ENCODE results near the gene HID1. TPM values are rescaled to one million over a fixed set of nuclear protein-coding genes. Genes with fewer than 3 reads are reported as not detected.
"Not testable (repeated sequence)": the region's sequence is repeated elsewhere in the genome, so short reads cannot be mapped to it uniquely, and the experiment has no call there.

HID1 gene
- total and polyA plus RNA-seq, 2 experiments from 2014 or later: not detected

- no peaks in the 10 kb centered on the region for H3K36me3 ChIP-seq (ENCODE audit: low read depth)
- no peak overlapping the region for H3K4me2 ChIP-seq (ENCODE audit: unreplicated experiment)
- H3K4me1 ChIP-seq (ENCODE audit: insufficient read depth): no peaks in the 10 kb centered on the region
- H3K9me3 ChIP-seq (ENCODE audit: low read depth): no peaks in the 10 kb centered on the region
- no peak for DNase-seq
- no peak overlapping the region for H3K4me3 ChIP-seq
- in situ Hi-C loops (cut with MboI): no loop called here
- no peak overlapping the region for H3K9ac ChIP-seq
- no peaks in the 10 kb centered on the region for H3K9me2 ChIP-seq (ENCODE audit: insufficient read depth)
- no peaks in the 10 kb centered on the region for H4K20me1 ChIP-seq (ENCODE audit: insufficient read depth)
- H3K27ac ChIP-seq: no peak overlapping the region
- TF ChIP-seq EZH2 (IDR thresholded peaks at IDR 0.05; ENCODE audit: insufficient read depth, poor library complexity, severe bottlenecking) (no peak), EZH2phosphoT487 (IDR thresholded peaks at IDR 0.05; ENCODE audit: insufficient read depth, low read depth) (no peak)
- 46 to 59% methylated on average over 10 to 12 of the region's 13 CpGs for whole genome bisulfite sequencing, 2 experiments (ENCODE audit: low coverage in 1 of 2, low lambda C conversion rate in 2 of 2, missing lambda C conversion rate in 2 of 2)
- H3F3A ChIP-seq (ENCODE audit: insufficient read depth): no peaks in the 10 kb centered on the region
- peaks cover 24% of the 10 kb centered on the region for H3K27me3 ChIP-seq (replicated peaks; ENCODE audit: insufficient read depth)
- H2AFZ ChIP-seq: no peak overlapping the region
- no peaks in the 10 kb centered on the region for H3K79me2 ChIP-seq (ENCODE audit: insufficient read depth)
Measured at GRCh38 chr17:74916136-74916850, 56.3 kb downstream of the HID1 start.

- H3K9ac ChIP-seq; H3K4me1 ChIP-seq (ENCODE audit: insufficient read depth); H3K36me3 ChIP-seq (ENCODE audit: low read depth); DNase-seq; H3K27me3 ChIP-seq (replicated peaks; ENCODE audit: insufficient read depth); H3K27ac ChIP-seq; H4K20me1 ChIP-seq (ENCODE audit: insufficient read depth); H3K9me3 ChIP-seq (ENCODE audit: low read depth); H3K4me2 ChIP-seq (ENCODE audit: unreplicated experiment); H3K9me2 ChIP-seq (ENCODE audit: insufficient read depth); H2AFZ ChIP-seq; H3K79me2 ChIP-seq (ENCODE audit: insufficient read depth); in situ Hi-C loops (cut with MboI); H3F3A ChIP-seq (ENCODE audit: insufficient read depth); H3K4me3 ChIP-seq: not testable (repeated sequence)
- 44 to 50% methylated on average over 8 of the region's 8 CpGs for WGBS, 2 experiments (ENCODE audit: low coverage in 1 of 2, low lambda C conversion rate in 2 of 2, missing lambda C conversion rate in 2 of 2)
Measured at GRCh38 chr17:74911423-74911822, 61.1 kb downstream of the HID1 start.

GRCh38 chr17:74909097-74909496, 63.5 kb downstream of the HID1 start:
- 58 to 63% methylated on average over 4 of the region's 4 CpGs for WGBS, 2 experiments (ENCODE audit: low coverage in 1 of 2, low lambda C conversion rate in 2 of 2, missing lambda C conversion rate in 2 of 2)
- H3F3A ChIP-seq (ENCODE audit: insufficient read depth); H3K79me2 ChIP-seq (ENCODE audit: insufficient read depth); H3K9me3 ChIP-seq (ENCODE audit: low read depth); H4K20me1 ChIP-seq (ENCODE audit: insufficient read depth); in situ Hi-C loops (cut with MboI); H3K4me1 ChIP-seq (ENCODE audit: insufficient read depth); H3K36me3 ChIP-seq (ENCODE audit: low read depth); DNase-seq; H2AFZ ChIP-seq; H3K9me2 ChIP-seq (ENCODE audit: insufficient read depth); H3K9ac ChIP-seq; H3K4me2 ChIP-seq (ENCODE audit: unreplicated experiment); H3K27ac ChIP-seq; H3K27me3 ChIP-seq (replicated peaks; ENCODE audit: insufficient read depth); H3K4me3 ChIP-seq: not testable (repeated sequence)

- H3F3A ChIP-seq (ENCODE audit: insufficient read depth): no peaks in the 10 kb centered on the region
- no peak for DNase-seq
- no peak overlapping the region for H3K4me2 ChIP-seq (ENCODE audit: unreplicated experiment)
- in situ Hi-C loops (cut with MboI): no loop called here
- no peaks in the 10 kb centered on the region for H4K20me1 ChIP-seq (ENCODE audit: insufficient read depth)
- peaks cover 12% of the 10 kb centered on the region; the same call in 1 of the 2 replicates for H3K27me3 ChIP-seq (replicated peaks; ENCODE audit: insufficient read depth)
- no peak overlapping the region for H3K9ac ChIP-seq
- no peak overlapping the region for H2AFZ ChIP-seq
- H3K4me3 ChIP-seq: no peak overlapping the region
- H3K9me3 ChIP-seq (ENCODE audit: low read depth): no peaks in the 10 kb centered on the region
- 82 to 84% methylated on average over 23 to 34 of the region's 34 CpGs for WGBS, 2 experiments (ENCODE audit: low coverage in 1 of 2, low lambda C conversion rate in 2 of 2, missing lambda C conversion rate in 2 of 2)
- H3K27ac ChIP-seq: no peak overlapping the region
- H3K4me1 ChIP-seq (ENCODE audit: insufficient read depth): no peaks in the 10 kb centered on the region
- no peaks in the 10 kb centered on the region for H3K9me2 ChIP-seq (ENCODE audit: insufficient read depth)
- no peak for TF ChIP-seq EZH2 (IDR thresholded peaks at IDR 0.05; ENCODE audit: insufficient read depth, poor library complexity, severe bottlenecking)
- no peak for TF ChIP-seq EZH2phosphoT487 (IDR thresholded peaks at IDR 0.05; ENCODE audit: insufficient read depth, low read depth)
- H3K79me2 ChIP-seq (ENCODE audit: insufficient read depth): no peaks in the 10 kb centered on the region
- H3K36me3 ChIP-seq (ENCODE audit: low read depth): no peaks in the 10 kb centered on the region
Measured at GRCh38 chr17:74907012-74907411, 65.5 kb downstream of the HID1 start.

- in situ Hi-C loops (cut with MboI); H3K27ac ChIP-seq: not testable (repeated sequence)
Measured at GRCh38 chr17:74906214-74906793, 66.3 kb downstream of the HID1 start.

More at GRCh38 chr17:74906214-74906793, 66.3 kb downstream of the HID1 start:
- H3K79me2 ChIP-seq (ENCODE audit: insufficient read depth); H3K4me2 ChIP-seq (ENCODE audit: unreplicated experiment); H2AFZ ChIP-seq; H3K36me3 ChIP-seq (ENCODE audit: low read depth); H3K9me2 ChIP-seq (ENCODE audit: insufficient read depth); H3K9me3 ChIP-seq (ENCODE audit: low read depth); H3K4me1 ChIP-seq (ENCODE audit: insufficient read depth); H3F3A ChIP-seq (ENCODE audit: insufficient read depth); H4K20me1 ChIP-seq (ENCODE audit: insufficient read depth); H3K9ac ChIP-seq; H3K4me3 ChIP-seq; DNase-seq: not testable (repeated sequence)
- 48 to 55% methylated on average over 6 of the region's 6 CpGs for WGBS, 2 experiments (ENCODE audit: low coverage in 1 of 2, low lambda C conversion rate in 2 of 2, missing lambda C conversion rate in 2 of 2)
- peaks cover 19% of the 10 kb centered on the region; the same call in 1 of the 2 replicates for H3K27me3 ChIP-seq (replicated peaks; ENCODE audit: insufficient read depth)
